IMR-90 (cell line): ENCODE data around the gene CDKAL1.

Experiments
- CTCF ChIP-seq: conservative IDR thresholded peaks from 2 replicates; pipeline ENCODE4 v1.5.1; 2012; ENCODE audit warnings: mild to moderate bottlenecking, low read depth, low read length, improper control_type of control experiment
- POLR2A ChIP-seq: IDR thresholded peaks from 2 replicates; pipeline ENCODE4 v1.6.1; 2012; ENCODE audit warnings: mild to moderate bottlenecking, low read depth, low read length
- RAD21 ChIP-seq: IDR thresholded peaks from 2 replicates; pipeline ENCODE4 v1.6.1; 2012; ENCODE audit warnings: low read length, improper control_type of control experiment

GRCh38 chr6:21166754-21167153 is 632.5 kb downstream of the CDKAL1 start:
- TF ChIP-seq CTCF (no peak), RAD21 (no peak), POLR2A (no peak)
